HG03175 (cell line): ENCODE results near the gene LGALS9B.
"Not testable (repeated sequence)": the region's sequence is repeated elsewhere in the genome, so short reads cannot be mapped to it uniquely, and the experiment has no call there.

Experiments used
- ATAC-seq: cut with Tn5 transposase; IDR thresholded peaks from one replicate; pipeline ENCODE4 v1.9.1; 2021; ENCODE audit warnings: mild to moderate bottlenecking, moderate library complexity; ENCODE audit not compliant: unreplicated experiment

The LGALS9B gene

DNA sequence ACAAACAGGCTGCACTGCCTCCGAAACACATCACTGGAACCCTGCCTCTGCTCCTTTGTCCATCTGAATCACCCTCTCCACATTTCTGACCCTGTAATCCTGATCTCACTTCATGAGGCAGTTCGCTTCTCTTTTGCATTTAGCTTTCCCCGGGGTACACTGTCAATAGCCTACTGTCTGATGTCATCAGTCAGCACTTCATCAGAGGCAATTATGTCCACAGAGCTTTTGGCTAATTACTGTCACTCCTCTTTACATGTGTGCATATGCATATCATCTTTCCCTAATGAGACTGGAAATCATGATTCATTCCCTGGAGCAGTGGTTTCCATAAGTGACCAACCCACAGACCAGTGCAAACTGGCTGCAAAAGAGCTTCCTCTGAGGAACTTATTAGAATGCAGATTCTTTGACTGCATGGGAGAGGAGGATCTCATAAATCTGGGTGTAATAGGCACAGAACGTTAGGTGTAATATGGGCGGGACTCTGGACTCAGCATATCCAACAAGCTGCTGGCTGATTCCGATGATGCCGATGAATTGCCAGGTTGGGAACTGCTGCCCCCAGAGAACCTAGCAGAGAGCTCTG lies 49.8 kb downstream of the LGALS9B start:
- not testable (repeated sequence) for ATAC-seq

GRCh38 chr17:20416381-20416911 lies 50.9 kb downstream of the LGALS9B start:
- not testable (repeated sequence) for ATAC-seq

DNA sequence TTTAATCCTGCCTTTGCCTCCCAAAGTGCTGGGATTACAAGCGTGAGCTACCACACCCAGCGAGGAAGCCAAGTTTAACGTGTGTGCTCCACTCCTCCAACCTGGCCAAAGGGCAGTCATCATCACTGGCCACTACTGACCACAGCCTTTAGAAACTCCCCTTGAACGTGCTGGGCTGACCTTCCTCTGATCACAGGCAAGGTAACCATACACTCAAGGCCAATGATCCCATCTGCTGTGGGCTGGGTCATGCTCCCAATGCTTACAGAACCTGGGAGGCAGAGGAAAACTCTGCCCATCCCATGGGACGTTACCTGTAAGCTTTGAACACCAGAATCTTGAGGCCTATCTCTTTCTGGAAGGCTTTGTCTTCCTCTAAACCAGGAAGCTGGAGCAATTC lies 51.9 kb downstream of the LGALS9B start:
- ATAC-seq = not testable (repeated sequence)

- ATAC-seq = not testable (repeated sequence)
These were observed 65.9 kb downstream of the LGALS9B start for GRCh38 chr17:20401306-20402022.

DNA sequence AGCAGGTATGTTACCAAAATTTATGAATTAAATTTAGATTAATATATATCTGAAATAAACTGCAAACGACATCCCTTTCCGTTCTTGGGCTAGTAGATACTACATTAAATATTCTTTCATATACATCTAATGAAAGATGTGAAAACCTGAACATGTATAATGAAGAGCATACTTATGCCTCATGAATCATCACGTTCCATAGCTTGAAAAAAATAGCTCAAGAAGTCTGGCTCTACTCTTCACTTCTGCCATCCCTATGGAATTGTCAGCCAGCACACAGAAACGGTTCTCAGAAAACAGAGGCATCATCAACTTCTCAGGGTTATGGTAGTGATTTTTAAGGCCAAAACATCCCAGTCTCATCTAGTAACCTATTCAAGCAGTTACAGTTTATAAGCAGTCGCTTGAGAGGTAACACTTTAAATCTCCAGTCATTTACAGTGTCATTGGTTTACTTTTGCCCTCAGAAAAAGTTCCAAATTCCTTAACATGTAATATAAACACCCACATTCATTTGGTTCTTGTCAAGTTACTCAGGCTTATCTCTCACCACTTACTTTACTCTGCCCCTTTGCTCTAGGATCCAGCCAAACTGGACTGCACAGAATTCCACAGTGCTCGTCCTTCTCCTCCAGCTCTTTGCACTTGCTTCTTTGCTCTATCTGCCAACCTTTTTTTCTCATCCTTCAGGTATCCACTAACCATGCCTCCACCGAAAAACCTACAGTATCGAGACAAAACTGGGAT lies 66.6 kb downstream of the LGALS9B start:
- not testable (repeated sequence) for ATAC-seq
